MM.1S (cell line): ENCODE data around the gene ARL17B.
"Not testable (repeated sequence)": the region's sequence is repeated elsewhere in the genome, so short reads cannot be mapped to it uniquely, and the experiment has no call there.

Source experiments
- DNase-seq: peaks from one replicate; pipeline ENCODE4 v3.0.0-alpha.2; 2015
- H2AFZ ChIP-seq: fragments of 300-600 bp; sonication (generic); 2 replicates; pipeline ENCODE4 v1.6.0; 2016; ENCODE audit warnings: antibody characterized with exemption, low read length
- H3F3A ChIP-seq: fragments of 300-600 bp; sonication (generic); 2 replicates; pipeline ENCODE4 v1.6.1; 2016; ENCODE audit warnings: mild to moderate bottlenecking, antibody characterized with exemption, low read length, moderate library complexity, mixed read lengths; ENCODE audit not compliant: insufficient read depth
- H3K27ac ChIP-seq: fragments of 300-600 bp; sonication (generic); 2 replicates; pipeline ENCODE4 v1.5.1; 2016; ENCODE audit warnings: mild to moderate bottlenecking, low read length
- H3K27me3 ChIP-seq: fragments of 300-600 bp; sonication (generic); replicated peaks from 2 replicates; pipeline ENCODE4 v1.6.0; 2016; ENCODE audit warnings: low read length; ENCODE audit not compliant: insufficient read depth
- H3K36me3 ChIP-seq: fragments of 300-600 bp; sonication (generic); replicated peaks from 2 replicates; pipeline ENCODE4 v1.6.1; 2016; ENCODE audit warnings: mild to moderate bottlenecking, low read length, mixed read lengths; ENCODE audit not compliant: insufficient read depth
- H3K4me1 ChIP-seq: fragments of 300-600 bp; sonication (generic); 2 replicates; pipeline ENCODE4 v1.6.1; 2016; ENCODE audit warnings: low read length, mixed read lengths
- H3K4me2 ChIP-seq: fragments of 300-600 bp; sonication (generic); 2 replicates; pipeline ENCODE4 v1.6.0; 2016; ENCODE audit warnings: low read depth, low read length
- H3K4me3 ChIP-seq: fragments of 300-600 bp; sonication (generic); 2 replicates; pipeline ENCODE4 v1.5.1; 2016; ENCODE audit warnings: low read length, mixed read lengths
- H3K79me2 ChIP-seq: fragments of 300-600 bp; sonication (generic); 2 replicates; pipeline ENCODE4 v1.6.1; 2016; ENCODE audit warnings: mixed run types, low read length, mixed read lengths
- H3K9ac ChIP-seq: fragments of 300-600 bp; sonication (generic); 2 replicates; pipeline ENCODE4 v1.6.1; 2016; ENCODE audit warnings: low read length, mixed read lengths
- H3K9me2 ChIP-seq: fragments of 300-600 bp; sonication (generic); replicated peaks from 2 replicates; pipeline ENCODE4 v1.6.1; 2016; ENCODE audit warnings: mild to moderate bottlenecking, low read length, mixed read lengths; ENCODE audit not compliant: insufficient read depth
- H3K9me3 ChIP-seq: fragments of 300-600 bp; sonication (generic); replicated peaks from 2 replicates; pipeline ENCODE4 v1.6.1; 2016; ENCODE audit warnings: mild to moderate bottlenecking, low read length, mixed read lengths; ENCODE audit not compliant: insufficient read depth
- H4K20me1 ChIP-seq: fragments of 300-600 bp; sonication (generic); 2 replicates; pipeline ENCODE4 v1.6.1; 2016; ENCODE audit warnings: mild to moderate bottlenecking, low read length, moderate library complexity, mixed read lengths; ENCODE audit not compliant: insufficient read depth

The ARL17B gene

GRCh38 chr17:46385491-46385890 is 23.9 kb upstream of the ARL17B start:
- H2AFZ ChIP-seq, H3K4me2 ChIP-seq, H3K9me3 ChIP-seq, H3K4me3 ChIP-seq, H3K4me1 ChIP-seq, H3K27me3 ChIP-seq, H4K20me1 ChIP-seq, H3K27ac ChIP-seq, H3K36me3 ChIP-seq, H3K9ac ChIP-seq, DNase-seq, H3K79me2 ChIP-seq, H3K9me2 ChIP-seq, H3F3A ChIP-seq: not testable (repeated sequence)

DNA sequence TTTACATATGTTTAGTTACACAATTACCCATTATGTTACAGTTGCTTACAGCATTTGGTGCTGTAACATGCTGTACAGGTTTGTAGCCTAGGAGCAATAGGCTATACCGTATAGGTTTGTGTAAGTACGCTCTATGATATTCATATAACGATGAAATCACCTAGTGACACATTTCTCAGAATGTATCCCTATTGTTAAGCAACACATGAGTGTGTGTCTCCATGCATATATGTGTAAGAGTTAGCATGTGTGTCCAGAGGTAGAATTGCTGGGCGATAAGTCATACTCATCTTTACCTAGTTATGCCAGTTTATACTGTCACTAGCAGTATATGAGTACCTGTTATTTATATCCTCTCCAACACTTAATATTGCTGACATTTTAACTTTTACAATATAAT is 21.6 kb upstream of the ARL17B start:
- H3K27ac ChIP-seq, H2AFZ ChIP-seq, H3K36me3 ChIP-seq, DNase-seq, H3K4me2 ChIP-seq, H3K27me3 ChIP-seq, H4K20me1 ChIP-seq, H3K79me2 ChIP-seq, H3K4me1 ChIP-seq, H3K9me2 ChIP-seq, H3K9ac ChIP-seq, H3K9me3 ChIP-seq, H3F3A ChIP-seq, H3K4me3 ChIP-seq: not testable (repeated sequence)

- H3K4me2 ChIP-seq, H3K9me3 ChIP-seq, H3K4me3 ChIP-seq, H3K9ac ChIP-seq, H3K27me3 ChIP-seq, H3K9me2 ChIP-seq, H2AFZ ChIP-seq, H3K4me1 ChIP-seq, H3K79me2 ChIP-seq, H3F3A ChIP-seq, H3K36me3 ChIP-seq, H4K20me1 ChIP-seq, H3K27ac ChIP-seq, DNase-seq: not testable (repeated sequence)
These were observed 11.9 kb upstream of the ARL17B start for GRCh38 chr17:46373418-46373817.

DNA sequence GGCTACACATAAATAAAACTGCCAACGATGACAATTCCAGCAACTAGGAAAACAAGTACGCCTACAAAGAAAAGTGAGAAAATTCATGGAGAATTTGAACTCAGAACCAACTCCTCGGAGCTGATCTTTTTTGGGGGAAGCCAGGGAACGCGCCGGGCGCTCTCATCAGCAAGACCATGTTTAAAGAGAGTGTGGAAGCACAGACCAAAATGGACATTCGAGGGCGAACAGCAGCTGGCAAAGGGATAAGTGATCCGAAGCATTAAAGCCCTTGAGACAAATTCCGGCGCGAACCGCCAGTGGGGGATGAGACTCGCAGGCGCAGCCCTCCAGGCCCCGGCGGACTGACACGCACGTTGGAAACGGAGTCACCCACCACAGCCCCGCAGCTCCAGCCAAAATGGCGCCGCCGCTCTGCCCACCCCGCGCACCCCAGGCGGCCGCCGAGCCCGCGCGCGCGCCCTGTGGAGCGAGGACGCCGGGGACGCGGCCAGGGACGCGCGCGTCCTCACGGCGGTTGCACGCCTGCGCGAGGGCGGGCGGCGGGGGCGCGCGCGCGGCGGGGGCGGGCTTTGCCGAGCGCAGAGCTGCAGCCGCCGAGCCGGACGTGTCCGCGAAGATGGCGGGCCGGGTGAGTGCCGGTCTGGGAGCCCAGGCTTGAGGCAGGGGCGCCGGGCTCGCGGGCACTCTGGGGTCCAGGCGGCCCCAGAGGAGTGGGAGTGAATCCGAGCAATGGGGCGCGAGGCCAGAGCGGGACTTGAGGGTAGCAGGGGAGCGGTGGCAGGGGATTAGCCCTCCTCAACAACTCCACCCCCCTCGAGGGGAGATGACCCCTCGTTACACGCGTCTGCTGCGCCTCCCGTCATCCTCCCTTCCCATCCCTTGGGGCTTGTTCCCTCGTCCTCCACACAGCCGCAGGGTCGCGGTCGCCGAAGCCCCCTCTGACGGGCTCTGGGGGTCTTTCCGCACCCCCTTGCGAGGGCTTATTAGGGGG is 11.0 kb upstream of the ARL17B start:
- not testable (repeated sequence) for H3K4me1 ChIP-seq, H4K20me1 ChIP-seq, H3K9ac ChIP-seq, H3F3A ChIP-seq, H3K27ac ChIP-seq, H3K9me2 ChIP-seq, H3K9me3 ChIP-seq, H3K79me2 ChIP-seq, H3K4me2 ChIP-seq, H3K27me3 ChIP-seq, H3K4me3 ChIP-seq, DNase-seq, H3K36me3 ChIP-seq, H2AFZ ChIP-seq

DNA sequence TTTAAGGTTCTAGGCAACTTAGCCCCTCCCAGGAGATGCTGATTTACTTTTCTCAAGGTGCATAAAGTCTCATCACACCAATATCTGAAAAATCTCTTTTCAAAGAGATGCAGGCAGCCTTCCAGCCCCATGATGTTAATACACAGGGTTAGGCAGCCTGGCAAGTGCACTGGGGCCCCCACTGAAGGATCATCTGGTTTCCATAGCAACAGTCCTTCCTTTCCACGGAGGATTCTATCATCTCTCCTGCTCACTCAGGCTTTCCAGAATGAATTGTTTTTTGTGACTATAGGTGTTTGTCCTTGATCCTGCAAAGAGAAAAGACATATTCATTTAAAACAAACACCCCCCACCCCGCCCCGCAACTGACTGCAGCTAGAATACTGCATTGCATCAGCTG is 6.0 kb upstream of the ARL17B start:
- not testable (repeated sequence) for H3K27ac ChIP-seq, H3K4me2 ChIP-seq, H3K9me3 ChIP-seq, H3K36me3 ChIP-seq, H3F3A ChIP-seq, DNase-seq, H3K4me3 ChIP-seq, H3K27me3 ChIP-seq, H3K4me1 ChIP-seq, H4K20me1 ChIP-seq, H3K79me2 ChIP-seq, H2AFZ ChIP-seq, H3K9ac ChIP-seq, H3K9me2 ChIP-seq

GRCh38 chr17:46361145-46361735 is 326 bp downstream of the ARL17B start:
- H3K27ac ChIP-seq, H3K9me3 ChIP-seq, H3K36me3 ChIP-seq, DNase-seq, H3F3A ChIP-seq, H3K4me3 ChIP-seq, H3K4me2 ChIP-seq, H3K4me1 ChIP-seq, H4K20me1 ChIP-seq, H3K79me2 ChIP-seq, H3K9me2 ChIP-seq, H2AFZ ChIP-seq, H3K27me3 ChIP-seq, H3K9ac ChIP-seq: not testable (repeated sequence)

DNA sequence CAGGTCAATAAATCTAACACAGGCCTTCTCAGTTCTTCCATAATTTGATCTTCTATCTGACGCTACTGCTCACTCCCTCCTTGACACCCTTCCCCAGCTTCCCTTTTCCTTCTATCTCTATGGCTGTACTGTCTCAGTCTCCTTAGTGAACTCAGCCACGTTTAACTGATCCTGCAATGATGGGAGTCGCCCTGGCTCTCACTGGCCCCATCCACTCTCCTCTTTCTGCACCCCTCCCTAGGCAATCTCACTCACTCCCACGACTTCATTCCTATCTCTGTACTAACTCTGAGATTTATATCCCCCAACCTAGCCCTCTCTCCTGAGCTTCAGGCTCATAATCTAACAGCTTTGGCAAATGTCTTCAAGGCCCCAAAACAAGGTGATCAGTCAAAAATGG is 7.7 kb downstream of the ARL17B start:
- H3K4me3 ChIP-seq, H3K79me2 ChIP-seq, H3K27ac ChIP-seq, H3K36me3 ChIP-seq, H3K4me1 ChIP-seq, H2AFZ ChIP-seq, H3K9ac ChIP-seq, H3K27me3 ChIP-seq, H3K9me2 ChIP-seq, H3K4me2 ChIP-seq, H3K9me3 ChIP-seq, DNase-seq, H4K20me1 ChIP-seq, H3F3A ChIP-seq: not testable (repeated sequence)

- H3K36me3 ChIP-seq, H3K9ac ChIP-seq, H3F3A ChIP-seq, H3K27ac ChIP-seq, H3K79me2 ChIP-seq, H3K4me2 ChIP-seq, DNase-seq, H4K20me1 ChIP-seq, H3K4me3 ChIP-seq, H3K9me2 ChIP-seq, H3K9me3 ChIP-seq, H2AFZ ChIP-seq, H3K4me1 ChIP-seq, H3K27me3 ChIP-seq: not testable (repeated sequence)
These were observed 12.5 kb downstream of the ARL17B start for GRCh38 chr17:46349060-46349459.
